Parathyroid adenoma (tissue), 2 donors: ENCODE measurements around the gene FBN2.

Experiments used
- H2AFZ ChIP-seq: fragments of 300-600 bp; sonication (generic); one replicate; pipeline ENCODE4 v1.7.0; 2017; ENCODE audit warnings: antibody characterized with exemption, mild to moderate bottlenecking
- H3K27ac ChIP-seq: fragments of 300-600 bp; sonication (generic); one replicate; pipeline ENCODE4 v1.7.0; 2017
- H3K27me3 ChIP-seq: fragments of 300-600 bp; sonication (generic); one replicate; pipeline ENCODE4 v1.7.0; 2017; ENCODE audit warnings: low read length; ENCODE audit not compliant: control insufficient read depth, insufficient read depth
- H3K36me3 ChIP-seq: fragments of 300-600 bp; sonication (generic); one replicate; pipeline ENCODE4 v1.7.0; 2017; ENCODE audit warnings: low read length; ENCODE audit not compliant: control insufficient read depth, insufficient read depth
- H3K4me1 ChIP-seq: fragments of 300-600 bp; sonication (generic); one replicate; pipeline ENCODE4 v1.7.0; 2017; ENCODE audit warnings: control low read depth
- H3K4me2 ChIP-seq: fragments of 300-600 bp; sonication (generic); one replicate; pipeline ENCODE4 v1.7.0; 2017; ENCODE audit warnings: low read length
- H3K4me3 ChIP-seq: fragments of 300-600 bp; sonication (generic); one replicate; pipeline ENCODE4 v1.7.0; 2017; ENCODE audit warnings: low read depth, low read length
- H3K79me2 ChIP-seq: fragments of 300-600 bp; sonication (generic); one replicate; pipeline ENCODE4 v1.7.0; 2017; ENCODE audit warnings: control low read depth
- H3K9ac ChIP-seq: fragments of 300-600 bp; sonication (generic); one replicate; pipeline ENCODE4 v1.7.0; 2017; ENCODE audit warnings: mild to moderate bottlenecking
- H3K9me3 ChIP-seq: fragments of 300-600 bp; sonication (generic); one replicate; pipeline ENCODE4 v1.7.0; 2017; ENCODE audit warnings: low read length; ENCODE audit not compliant: control insufficient read depth
- CTCF ChIP-seq: fragments of 300-600 bp; sonication (generic); IDR thresholded peaks from one replicate; pipeline ENCODE4 v1.7.0; 2017; ENCODE audit warnings: antibody characterized with exemption, mild to moderate bottlenecking
- donor health status: primary hyperparathyroidism.

FBN2 gene

DNA sequence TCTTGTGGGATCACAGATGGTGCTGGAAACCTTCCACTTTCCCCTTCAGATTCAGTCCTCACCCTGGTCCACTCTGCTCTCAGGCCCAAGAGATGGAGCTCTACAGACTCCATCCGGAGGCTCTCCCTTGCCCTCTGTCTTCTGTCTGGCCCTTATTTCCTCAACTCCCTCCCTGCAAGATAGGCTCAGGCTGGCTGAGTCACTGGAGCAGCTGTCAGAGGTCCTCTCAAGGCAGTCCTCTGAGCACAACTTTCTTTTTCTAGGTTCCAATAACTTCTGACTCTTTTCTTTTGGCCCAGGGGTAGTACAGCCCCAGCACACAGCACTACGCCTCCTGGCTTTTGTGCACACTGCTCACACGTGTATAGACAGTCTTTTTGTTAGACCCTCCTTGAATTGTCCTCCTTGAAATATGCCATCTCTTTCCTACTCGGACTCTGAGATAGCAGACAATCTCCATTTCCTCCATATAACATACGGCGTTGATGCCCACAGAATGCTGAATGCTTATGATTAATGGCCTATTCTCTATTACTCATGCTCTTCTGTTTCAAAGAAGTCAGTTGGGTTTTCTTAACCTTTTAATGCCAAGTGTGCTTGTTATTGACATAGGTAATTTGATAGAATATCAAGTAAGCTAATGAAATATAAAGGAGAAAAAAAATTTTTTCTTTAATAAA lies 261.4 kb downstream of the FBN2 start:
- no peaks in the 10 kb centered on the region for H3K36me3 ChIP-seq
- no peaks in the 10 kb centered on the region for H3K4me1 ChIP-seq
- TF ChIP-seq CTCF: no peak
- H3K4me2 ChIP-seq: no peak overlapping the region
- H3K79me2 ChIP-seq: no peaks in the 10 kb centered on the region
- H3K9ac ChIP-seq: no peak overlapping the region
- H3K27me3 ChIP-seq: no peaks in the 10 kb centered on the region
- H3K27ac ChIP-seq: no peak overlapping the region
- no peak overlapping the region for H2AFZ ChIP-seq
- H3K9me3 ChIP-seq: no peaks in the 10 kb centered on the region
- no peak overlapping the region for H3K4me3 ChIP-seq

DNA sequence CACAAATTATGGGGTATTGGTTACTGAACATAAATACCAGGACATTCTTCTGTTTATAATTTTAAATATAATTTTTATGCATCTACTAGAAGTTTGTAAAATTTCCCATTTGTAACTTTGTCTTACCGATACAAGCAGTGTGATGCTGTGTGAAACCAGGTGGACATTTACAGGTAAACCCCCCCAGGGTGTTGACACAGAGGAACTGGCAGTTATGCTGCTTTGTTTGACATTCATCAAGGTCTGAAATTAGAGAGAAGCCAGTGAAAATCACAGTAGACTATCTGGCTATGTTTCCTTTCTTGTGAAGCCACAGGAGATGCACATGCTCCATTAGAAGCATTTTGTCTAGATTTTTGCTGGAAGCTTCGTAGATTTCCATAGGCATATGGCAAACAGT lies 263.6 kb downstream of the FBN2 start:
- no peaks in the 10 kb centered on the region for H3K79me2 ChIP-seq
- H2AFZ ChIP-seq: no peak overlapping the region
- H3K9me3 ChIP-seq: no peaks in the 10 kb centered on the region
- H3K27ac ChIP-seq: no peak overlapping the region
- no peaks in the 10 kb centered on the region for H3K4me1 ChIP-seq
- H3K4me2 ChIP-seq: no peak overlapping the region
- no peaks in the 10 kb centered on the region for H3K36me3 ChIP-seq
- no peaks in the 10 kb centered on the region for H3K27me3 ChIP-seq
- H3K9ac ChIP-seq: no peak overlapping the region
- H3K4me3 ChIP-seq: no peak overlapping the region
- no peak for TF ChIP-seq CTCF

GRCh38 chr5:128273736-128274135 lies 264.3 kb downstream of the FBN2 start:
- H3K27ac ChIP-seq: no peak overlapping the region
- no peak for TF ChIP-seq CTCF
- H3K79me2 ChIP-seq: no peaks in the 10 kb centered on the region
- H3K4me2 ChIP-seq: no peak overlapping the region
- no peak overlapping the region for H2AFZ ChIP-seq
- no peaks in the 10 kb centered on the region for H3K36me3 ChIP-seq
- H3K27me3 ChIP-seq: no peaks in the 10 kb centered on the region
- no peak overlapping the region for H3K4me3 ChIP-seq
- no peak overlapping the region for H3K9ac ChIP-seq
- no peaks in the 10 kb centered on the region for H3K9me3 ChIP-seq
- no peaks in the 10 kb centered on the region for H3K4me1 ChIP-seq

GRCh38 chr5:128271859-128272464 lies 266.1 kb downstream of the FBN2 start:
- H3K9ac ChIP-seq: no peak overlapping the region

More at GRCh38 chr5:128271859-128272464, 266.1 kb downstream of the FBN2 start:
- H3K27ac ChIP-seq: no peak overlapping the region
- H3K9me3 ChIP-seq: no peaks in the 10 kb centered on the region
- H3K36me3 ChIP-seq: no peaks in the 10 kb centered on the region
- TF ChIP-seq CTCF: no peak
- H2AFZ ChIP-seq: no peak overlapping the region
- no peaks in the 10 kb centered on the region for H3K27me3 ChIP-seq
- H3K4me2 ChIP-seq: no peak overlapping the region
- no peak overlapping the region for H3K4me3 ChIP-seq
- no peaks in the 10 kb centered on the region for H3K4me1 ChIP-seq
- H3K79me2 ChIP-seq: no peaks in the 10 kb centered on the region
